ENCODE data around the gene ASIC2.

- TF ChIP-seq ZNF184 (tag by site-specific recombination; IDR thresholded peaks at IDR 0.05) (no peak), ZNF280D (tag by site-specific recombination; IDR thresholded peaks at IDR 0.05) (no peak), REPIN1 (tag by site-specific recombination; IDR thresholded peaks at IDR 0.05; ENCODE audit: low read depth) (no peak)
These were observed 239.4 kb downstream of the ASIC2 start for GRCh38 chr17:33053676-33054075.
